GM19463 (cell line): ENCODE measurements around the gene EXOC1.
A peak's percentile ranks its signal among the peaks of the same experiment; 100 is the strongest.
"Not testable (repeated sequence)": the region's sequence is repeated elsewhere in the genome, so short reads cannot be mapped to it uniquely, and the experiment has no call there.

Source experiments
- ATAC-seq: cut with Tn5 transposase; IDR thresholded peaks from one replicate; pipeline ENCODE4 v1.9.1; 2021; ENCODE audit warnings: mild to moderate bottlenecking, moderate library complexity; ENCODE audit not compliant: unreplicated experiment

Gene EXOC1

GRCh38 chr4:55853484-55854046 lies at the start of gene EXOC1:
Gene EXOC1 (plus strand): TSS chr4:55853648. CDS start chr4:55858324, 4,676 bp downstream.
- ATAC-seq: peak; percentile 98

- no peak for ATAC-seq
Observed at GRCh38 chr4:55807556-55807955, 45.9 kb upstream of the EXOC1 start.

GRCh38 chr4:55808186-55808585 lies 45.3 kb upstream of the EXOC1 start:
- no peak for ATAC-seq

- ATAC-seq: no peak
Observed at GRCh38 chr4:55808632-55809031, 44.8 kb upstream of the EXOC1 start.

GRCh38 chr4:55817691-55818090 lies 35.8 kb upstream of the EXOC1 start:
- no peak for ATAC-seq

- ATAC-seq: no peak
Observed at GRCh38 chr4:55819634-55820033, 33.8 kb upstream of the EXOC1 start, which contains the start of gene EXOC1L. Gene EXOC1L (plus strand): TSS chr4:55819790. CDS start chr4:55820027, 237 bp downstream.

- ATAC-seq: no peak
Observed at GRCh38 chr4:55820279-55820678, 33.2 kb upstream of the EXOC1 start.

GRCh38 chr4:55822329-55822728 lies 31.1 kb upstream of the EXOC1 start:
- ATAC-seq: no peak

- no peak for ATAC-seq
Observed at GRCh38 chr4:55824865-55825264, 28.6 kb upstream of the EXOC1 start.

GRCh38 chr4:55826986-55827385 lies 26.5 kb upstream of the EXOC1 start:
- no peak for ATAC-seq

GRCh38 chr4:55827582-55827981 lies 25.9 kb upstream of the EXOC1 start:
- no peak for ATAC-seq

GRCh38 chr4:55830048-55830447 lies 23.4 kb upstream of the EXOC1 start:
- no peak for ATAC-seq

- no peak for ATAC-seq
Observed at GRCh38 chr4:55830716-55831115, 22.7 kb upstream of the EXOC1 start.

- ATAC-seq: no peak
Observed at GRCh38 chr4:55834086-55834795, 19.2 kb upstream of the EXOC1 start.

GRCh38 chr4:55837903-55838302 lies 15.5 kb upstream of the EXOC1 start:
- no peak for ATAC-seq

GRCh38 chr4:55838356-55838755 lies 15.1 kb upstream of the EXOC1 start:
- no peak for ATAC-seq

- ATAC-seq: no peak
Observed at GRCh38 chr4:55838952-55839351, 14.5 kb upstream of the EXOC1 start.

- ATAC-seq: no peak
Observed at GRCh38 chr4:55840956-55841355, 12.5 kb upstream of the EXOC1 start.

GRCh38 chr4:55841373-55842239 lies 11.8 kb upstream of the EXOC1 start:
- not testable (repeated sequence) for ATAC-seq

GRCh38 chr4:55842312-55842711 lies 11.1 kb upstream of the EXOC1 start:
- ATAC-seq: not testable (repeated sequence)

- ATAC-seq: no peak
Observed at GRCh38 chr4:55849724-55850123, 3.7 kb upstream of the EXOC1 start.

GRCh38 chr4:55851885-55852284 lies 1.6 kb upstream of the EXOC1 start:
- no peak for ATAC-seq
